Fibroblast of lung (primary cell): ENCODE results near the gene PRSS22.

Experiments used
- CTCF ChIP-seq, 2 donors: IDR thresholded peaks in 1 of 2; conservative IDR thresholded peaks in 1 of 2; 1 replicate in 1 of 2; 2 replicates in 1 of 2; pipeline ENCODE4 v1.5.1; 2011 to 2012; ENCODE audit warnings: low read length in 2 of 2, control low read depth in 1 of 2, inconsistent platforms in 1 of 2, low read depth in 1 of 2, mild to moderate bottlenecking in 1 of 2
- EZH2 ChIP-seq: IDR thresholded peaks from 2 replicates; pipeline ENCODE4 v1.5.1; 2012; ENCODE audit warnings: low read length, control low read depth, mild to moderate bottlenecking; ENCODE audit errors: missing control alignments

- no peak for TF ChIP-seq CTCF (conservative IDR thresholded peaks at IDR 0.05 in 1 of 2, IDR thresholded peaks at IDR 0.05 in 1 of 2; ENCODE audit: low read depth in 1 of 2, low read length in 2 of 2)
- no peak for TF ChIP-seq EZH2
These were observed 23.0 kb downstream of the PRSS22 start for GRCh38 chr16:2834968-2835367.
